IMR-90 (cell line): ENCODE results near the gene MITD1. TPM values are rescaled to one million over a fixed set of nuclear protein-coding genes. Genes with fewer than 3 reads are reported as not detected.
A peak's percentile ranks its signal among the peaks of the same experiment; 100 is the strongest.

ENCODE experiments used
- ATAC-seq: fragments of 200-7000 bp; cut with Tn5 transposase; 2 replicates; pipeline ENCODE4 v1.9.1; 2020; ENCODE audit warnings: low read depth, mild to moderate bottlenecking, moderate library complexity
- BruUV-seq: library from RNA; stranded (reverse); fragments of 400-500 nt; replicated peaks from 2 replicates; lab custom pipeline; 2021; lab: Mats Ljungman, UMichigan
- CTCF ChIA-PET: fragments of 300-600 bp; formaldehyde crosslinking; extraction: SDS; loops from one replicate; lab custom pipeline; 2021; ENCODE audit warnings: antibody characterized with exemption; lab: Yijun Ruan, JAX
- POLR2A ChIA-PET: fragments of 300-600 bp; sonication (Branson Sonifier 250); formaldehyde crosslinking; loops from one replicate; lab custom pipeline; 2022; ENCODE audit warnings: antibody characterized with exemption; ENCODE audit not compliant: unreplicated experiment; lab: Charles Lee
- DNase-seq: peaks from one replicate; pipeline ENCODE4 v3.0.0; 2013
- H2AFZ ChIP-seq: replicated peaks from 2 replicates; pipeline ENCODE3; 2013; ENCODE audit warnings: low read length, mild to moderate bottlenecking; ENCODE audit not compliant: poor library complexity
- H2AK5ac ChIP-seq: 2 replicates; pipeline ENCODE4 v1.6.1; 2013; ENCODE audit warnings: low read depth, low read length, inconsistent platforms
- H2AK9ac ChIP-seq: replicated peaks from 2 replicates; pipeline ENCODE3; 2013; ENCODE audit warnings: mild to moderate bottlenecking, low read depth, low read length, moderate library complexity; ENCODE audit not compliant: poor library complexity
- H2BK120ac ChIP-seq: 2 replicates; pipeline ENCODE4 v1.6.1; 2013; ENCODE audit warnings: low read depth, low read length, inconsistent platforms
- H2BK15ac ChIP-seq: 3 replicates; pipeline ENCODE4 v1.6.1; 2013; ENCODE audit warnings: low read depth, low read length, inconsistent platforms
- H2BK20ac ChIP-seq: 2 replicates; pipeline ENCODE4 v1.6.1; 2013; ENCODE audit warnings: low read depth, mild to moderate bottlenecking, inconsistent platforms, low read length, moderate library complexity
- H2BK5ac ChIP-seq: 2 replicates; pipeline ENCODE4 v1.6.1; 2013; ENCODE audit warnings: mild to moderate bottlenecking, low read depth, low read length, inconsistent platforms; ENCODE audit not compliant: poor library complexity, severe bottlenecking
- H3K14ac ChIP-seq: replicated peaks from 2 replicates; pipeline ENCODE4 v1.6.1; 2013; ENCODE audit warnings: low read depth, low read length, inconsistent platforms
- H3K18ac ChIP-seq: 2 replicates; pipeline ENCODE4 v1.6.1; 2013; ENCODE audit warnings: low read depth, low read length, control low read depth
- H3K23ac ChIP-seq: 2 replicates; pipeline ENCODE4 v1.6.1; 2013; ENCODE audit warnings: low read depth, low read length, inconsistent platforms
- H3K27ac ChIP-seq: 2 replicates; pipeline ENCODE4 v1.5.1; 2013; ENCODE audit warnings: mild to moderate bottlenecking, control low read depth, low read length; ENCODE audit not compliant: insufficient read depth
- H3K27me3 ChIP-seq: 2 replicates; pipeline ENCODE4 v1.6.1; 2013; ENCODE audit warnings: low read length; ENCODE audit not compliant: control insufficient read depth, insufficient read depth
- H3K36me3 ChIP-seq: 2 replicates; pipeline ENCODE4 v1.6.1; 2013; ENCODE audit warnings: low read length, mixed read lengths; ENCODE audit not compliant: control insufficient read depth, insufficient read depth
- H3K4ac ChIP-seq: 2 replicates; pipeline ENCODE4 v1.6.1; 2013; ENCODE audit warnings: low read depth, low read length, inconsistent platforms
- H3K4me1 ChIP-seq: 2 replicates; pipeline ENCODE4 v1.6.1; 2013; ENCODE audit warnings: low read length, mixed read lengths; ENCODE audit not compliant: control insufficient read depth, insufficient read depth
- H3K4me2 ChIP-seq: 2 replicates; pipeline ENCODE4 v1.6.1; 2013; ENCODE audit warnings: low read depth, mild to moderate bottlenecking, control low read depth, low read length, moderate library complexity
- H3K4me3 ChIP-seq: 2 replicates; pipeline ENCODE4 v1.5.1; 2013; ENCODE audit warnings: low read depth, mild to moderate bottlenecking, control low read depth, low read length, moderate library complexity; ENCODE audit not compliant: insufficient read depth
- H3K56ac ChIP-seq: 2 replicates; pipeline ENCODE4 v1.6.1; 2013; ENCODE audit warnings: low read length, inconsistent platforms; ENCODE audit not compliant: insufficient read depth; ENCODE audit errors: extremely low read depth
- H3K79me1 ChIP-seq, 2 experiments: 2 replicates each; pipeline ENCODE4 v1.6.1; 2013; ENCODE audit warnings: low read length in 2 of 2, inconsistent platforms in 1 of 2, low read depth in 1 of 2
- H3K9ac ChIP-seq: 2 replicates; pipeline ENCODE4 v1.6.1; 2013; ENCODE audit warnings: low read depth, low read length, control low read depth
- H3K9me1 ChIP-seq: 2 replicates; pipeline ENCODE4 v1.6.1; 2013; ENCODE audit warnings: low read length, inconsistent platforms; ENCODE audit not compliant: insufficient read depth
- H3K9me3 ChIP-seq: 2 replicates; pipeline ENCODE4 v1.6.1; 2013; ENCODE audit warnings: low read length; ENCODE audit not compliant: control insufficient read depth, insufficient read depth
- H4K20me1 ChIP-seq: 2 replicates; pipeline ENCODE4 v1.6.1; 2013; ENCODE audit warnings: low read length, inconsistent platforms; ENCODE audit not compliant: insufficient read depth
- H4K5ac ChIP-seq: 2 replicates; pipeline ENCODE4 v1.6.1; 2013; ENCODE audit warnings: mild to moderate bottlenecking, low read depth, low read length, control low read depth
- H4K8ac ChIP-seq, 2 experiments: 2 replicates each; pipeline ENCODE4 v1.6.1; 2013; ENCODE audit warnings: low read depth in 2 of 2, low read length in 2 of 2, control low read depth in 1 of 2, inconsistent platforms in 1 of 2
- H4K91ac ChIP-seq: 2 replicates; pipeline ENCODE4 v1.6.1; 2013; ENCODE audit warnings: low read depth, low read length, inconsistent platforms; ENCODE audit not compliant: insufficient read depth
- CEBPB ChIP-seq: IDR thresholded peaks from 2 replicates; pipeline ENCODE4 v1.6.1; 2012; ENCODE audit warnings: low read depth, low read length, improper control_type of control experiment
- CHD1 ChIP-seq: IDR thresholded peaks from 2 replicates; pipeline ENCODE4 v1.6.1; 2012; ENCODE audit warnings: low read depth, low read length, improper control_type of control experiment
- FOS ChIP-seq: fragments of 150-350 bp; IDR thresholded peaks from 2 replicates; pipeline ENCODE4 v1.6.1; 2016; ENCODE audit warnings: low read depth, low read length
- MAFK ChIP-seq: IDR thresholded peaks from 2 replicates; pipeline ENCODE4 v1.6.1; 2012; ENCODE audit warnings: low read depth, low read length, improper control_type of control experiment
- MAZ ChIP-seq: IDR thresholded peaks from 2 replicates; pipeline ENCODE4 v1.6.1; 2012; ENCODE audit warnings: low read depth, mild to moderate bottlenecking, low read length, improper control_type of control experiment, moderate library complexity, borderline replicate concordance
- MXI1 ChIP-seq: IDR thresholded peaks from 2 replicates; pipeline ENCODE4 v1.6.1; 2012; ENCODE audit warnings: low read depth, mild to moderate bottlenecking, low read length, moderate library complexity, borderline replicate concordance
- NFE2L2 ChIP-seq: fragments of 150-350 bp; IDR thresholded peaks from 2 replicates; pipeline ENCODE4 v1.6.1; 2016; ENCODE audit warnings: low read depth, mild to moderate bottlenecking, low read length
- POLR2A ChIP-seq: IDR thresholded peaks from 2 replicates; pipeline ENCODE4 v1.6.1; 2012; ENCODE audit warnings: mild to moderate bottlenecking, low read depth, low read length
- RAD21 ChIP-seq: IDR thresholded peaks from 2 replicates; pipeline ENCODE4 v1.6.1; 2012; ENCODE audit warnings: low read length, improper control_type of control experiment
- RCOR1 ChIP-seq: IDR thresholded peaks from 2 replicates; pipeline ENCODE4 v1.6.1; 2012; ENCODE audit warnings: mild to moderate bottlenecking, low read length, improper control_type of control experiment; ENCODE audit not compliant: insufficient replicate concordance
- RFX5 ChIP-seq: IDR thresholded peaks from 2 replicates; pipeline ENCODE4 v1.8.0; 2012; ENCODE audit warnings: low read depth, mild to moderate bottlenecking, low read length, moderate library complexity
- SMC3 ChIP-seq: fragments of 150-350 bp; IDR thresholded peaks from 2 replicates; pipeline ENCODE4 v1.6.1; 2016; ENCODE audit warnings: low read depth, mild to moderate bottlenecking, antibody characterized with exemption, low read length, moderate library complexity
- WGBS, 2 experiments: methylation state at CpG; one replicate each; pipeline versions ENCODE4 v1.1.5 to v1.1.7; 2013; ENCODE audit warnings: missing lambda C conversion rate in 2 of 2; ENCODE audit not compliant: insufficient read length in 1 of 2; ENCODE audit errors: extremely low coverage in 2 of 2; 5-methylcytosine and 5-hydroxymethylcytosine counted together
- dilution Hi-C: fragments of 300-500 bp; cut with HindIII; formaldehyde crosslinking; loops from one replicate; pipeline ENCODE4 v1.14.3; 2018; ENCODE audit warnings: low sequenced_read_pairs; ENCODE audit not compliant: unreplicated experiment
- in situ Hi-C: fragments of 300-500 bp; cut with MboI; formaldehyde crosslinking; loops from 3 replicates; pipeline ENCODE4 v1.14.3; 2019; ENCODE audit warnings: low sequenced_read_pairs, inconsistent platforms, mixed read lengths
- intact Hi-C: fragments of 100-400 bp; cut with micrococcal nuclease; formaldehyde crosslinking; loops from 2 replicates; pipeline ENCODE4 v1.10.0; 2022
- polyA plus RNA-seq, 3 experiments: library from polyadenylated mRNA; depleted of rRNA; stranded (reverse); fragments of >200 nt; gene quantifications; 2 replicates each; pipeline ENCODE4 v1.2.3, GENCODE V29; 2012; ENCODE audit warnings: low replicate concordance in 1 of 3
- total RNA-seq: library from RNA; depleted of rRNA; stranded (reverse); fragments of >200 nt; gene quantifications from 2 replicates; pipeline ENCODE4 v1.2.3, GENCODE V29; 2012
- TF ChIP-seq, protein P1 (sequence below): conservative IDR thresholded peaks from 2 replicates; pipeline ENCODE4 v1.5.1; 2012; ENCODE audit warnings: mild to moderate bottlenecking, low read depth, low read length, improper control_type of control experiment
- TF ChIP-seq, protein P2 (sequence below): fragments of 150-350 bp; IDR thresholded peaks from 2 replicates; pipeline ENCODE4 v1.6.1; 2016; ENCODE audit warnings: low read depth, mild to moderate bottlenecking, low read length, moderate library complexity, borderline replicate concordance

The MITD1 gene
- total and polyA plus RNA-seq, 2 of the 4 experiments (the other 2 are of a cell fraction), result 4.3 to 18.7 TPM

DNA sequence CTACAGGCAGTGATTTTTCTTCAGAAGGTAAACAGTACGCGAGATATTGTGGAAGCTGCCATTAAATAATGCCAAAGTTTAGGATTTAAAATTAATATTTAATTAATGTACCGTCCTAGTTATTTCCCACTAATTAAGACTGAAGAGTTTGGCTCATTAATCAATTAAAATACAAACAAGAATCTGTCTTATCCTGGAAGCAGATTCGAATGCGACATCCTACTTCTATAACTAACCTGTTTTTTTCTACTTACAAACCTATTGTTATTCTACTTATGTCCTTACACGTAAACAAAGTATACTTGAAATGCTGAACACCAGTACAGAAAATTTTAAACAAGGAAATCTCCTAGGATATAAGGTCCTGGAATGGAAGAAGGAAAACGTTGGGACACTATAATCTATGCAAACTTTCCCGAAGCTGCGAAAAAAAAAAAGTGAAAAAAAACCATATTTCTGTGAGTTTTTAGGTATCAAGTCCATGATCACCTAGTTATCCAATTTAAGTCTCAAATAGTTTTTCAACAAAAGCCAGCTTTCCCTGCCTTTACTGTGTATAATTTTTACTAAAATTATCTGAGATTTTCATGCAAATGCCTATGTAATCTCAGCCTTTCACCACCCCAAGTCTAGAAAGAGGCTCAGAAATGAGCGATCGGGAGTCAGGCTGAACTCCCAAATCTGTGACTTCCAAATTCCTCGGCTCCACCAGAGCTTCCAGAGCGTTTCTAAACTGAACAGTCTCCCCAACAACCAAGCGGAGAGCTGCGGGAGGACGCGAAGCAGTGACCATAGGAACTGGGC is 40.6 kb downstream of the MITD1 start:
- H2BK20ac ChIP-seq, result no peak overlapping the region
- peak overlapping the region; percentile 99 for H3K4me2 ChIP-seq
- H4K8ac ChIP-seq, result no peak overlapping the region; a peak in 2 of 4 replicates
- H2AK5ac ChIP-seq, result no peak overlapping the region
- peak overlapping the region; percentile 94 for H3K4me3 ChIP-seq
- H2BK15ac ChIP-seq, result no peak overlapping the region
- H2BK120ac ChIP-seq, result no peak overlapping the region
- H2BK5ac ChIP-seq, result no peak overlapping the region
- dilution Hi-C loops, result no loop called here
- in situ Hi-C loops, result no loop called here
- no peaks in the 10 kb centered on the region for H3K9me3 ChIP-seq
- peaks cover 2% of the 10 kb centered on the region for H3K27me3 ChIP-seq
- intact Hi-C loops, result no loop called here
- no peaks in the 10 kb centered on the region for H3K79me1 ChIP-seq
- H4K5ac ChIP-seq, result no peak overlapping the region
- no peaks in the 10 kb centered on the region; the same call in 1 of the 2 replicates for H3K4me1 ChIP-seq
- H3K27ac ChIP-seq, result no peak overlapping the region
- 0 out of 2 replicates have a peak overlapping the region, but pooled peaks have one; percentile 80 for H3K23ac ChIP-seq
- WGBS, 2 experiments, result no CpG with 5 or more reads among the region's 17 CpGs
- no TSS peak for BruUV-seq
- no peak overlapping the region for H3K4ac ChIP-seq
- ChIA-PET CTCF (interaction anchor here (0.9 kb wide), 2 partner anchors 106 to 491 kb away, joined by 3 read pairs; no protein-coding TSS in a partner anchor), POLR2A (no interaction called here)
- no peaks in the 10 kb centered on the region; the same call in 1 of the 2 replicates for H3K9me1 ChIP-seq
- peak overlapping the region; percentile 99 for H2AFZ ChIP-seq
- peak; percentile 3 for DNase-seq
- H3K56ac ChIP-seq, result no peak overlapping the region
- no peaks in the 10 kb centered on the region for H4K20me1 ChIP-seq
- no peak overlapping the region for H3K14ac ChIP-seq
- H4K91ac ChIP-seq, result no peak overlapping the region
- ATAC-seq, result no peak; the same call in 1 of the 2 replicates
- H3K36me3 ChIP-seq, result no peaks in the 10 kb centered on the region
- H2AK9ac ChIP-seq, result no peak overlapping the region
- peak overlapping the region; percentile 53; the same call in 1 of the 2 replicates for H3K9ac ChIP-seq
- no peak overlapping the region for H3K18ac ChIP-seq
- TF ChIP-seq, protein P1, sequence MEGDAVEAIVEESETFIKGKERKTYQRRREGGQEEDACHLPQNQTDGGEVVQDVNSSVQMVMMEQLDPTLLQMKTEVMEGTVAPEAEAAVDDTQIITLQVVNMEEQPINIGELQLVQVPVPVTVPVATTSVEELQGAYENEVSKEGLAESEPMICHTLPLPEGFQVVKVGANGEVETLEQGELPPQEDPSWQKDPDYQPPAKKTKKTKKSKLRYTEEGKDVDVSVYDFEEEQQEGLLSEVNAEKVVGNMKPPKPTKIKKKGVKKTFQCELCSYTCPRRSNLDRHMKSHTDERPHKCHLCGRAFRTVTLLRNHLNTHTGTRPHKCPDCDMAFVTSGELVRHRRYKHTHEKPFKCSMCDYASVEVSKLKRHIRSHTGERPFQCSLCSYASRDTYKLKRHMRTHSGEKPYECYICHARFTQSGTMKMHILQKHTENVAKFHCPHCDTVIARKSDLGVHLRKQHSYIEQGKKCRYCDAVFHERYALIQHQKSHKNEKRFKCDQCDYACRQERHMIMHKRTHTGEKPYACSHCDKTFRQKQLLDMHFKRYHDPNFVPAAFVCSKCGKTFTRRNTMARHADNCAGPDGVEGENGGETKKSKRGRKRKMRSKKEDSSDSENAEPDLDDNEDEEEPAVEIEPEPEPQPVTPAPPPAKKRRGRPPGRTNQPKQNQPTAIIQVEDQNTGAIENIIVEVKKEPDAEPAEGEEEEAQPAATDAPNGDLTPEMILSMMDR, result no peak
- TF ChIP-seq RFX5 (no peak), MAZ (no peak), SMC3 (no peak), POLR2A (no peak), RAD21 (no peak), RCOR1 (no peak), CHD1 (no peak), CEBPB (no peak), NFE2L2 (no peak), FOS (no peak), MAFK (no peak), MXI1 (no peak)
- TF ChIP-seq, protein P2, sequence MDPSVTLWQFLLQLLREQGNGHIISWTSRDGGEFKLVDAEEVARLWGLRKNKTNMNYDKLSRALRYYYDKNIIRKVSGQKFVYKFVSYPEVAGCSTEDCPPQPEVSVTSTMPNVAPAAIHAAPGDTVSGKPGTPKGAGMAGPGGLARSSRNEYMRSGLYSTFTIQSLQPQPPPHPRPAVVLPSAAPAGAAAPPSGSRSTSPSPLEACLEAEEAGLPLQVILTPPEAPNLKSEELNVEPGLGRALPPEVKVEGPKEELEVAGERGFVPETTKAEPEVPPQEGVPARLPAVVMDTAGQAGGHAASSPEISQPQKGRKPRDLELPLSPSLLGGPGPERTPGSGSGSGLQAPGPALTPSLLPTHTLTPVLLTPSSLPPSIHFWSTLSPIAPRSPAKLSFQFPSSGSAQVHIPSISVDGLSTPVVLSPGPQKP, result no peak
